Smooth muscle cell of trachea (primary cell): ENCODE data around the gene SPINK2. TPM values are rescaled to one million over a fixed set of nuclear protein-coding genes. Genes with fewer than 3 reads are reported as not detected.

ENCODE experiments used
- total RNA-seq: library from RNA; depleted of rRNA; stranded (reverse); fragments of >200 nt; gene quantifications from 2 replicates; pipeline ENCODE4 v1.2.1, GENCODE V29; 2014

SPINK2 gene, protein sequence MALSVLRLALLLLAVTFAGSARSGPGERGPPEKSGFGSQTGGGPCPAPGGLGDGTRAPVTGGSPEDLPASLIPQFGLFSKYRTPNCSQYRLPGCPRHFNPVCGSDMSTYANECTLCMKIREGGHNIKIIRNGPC
- total RNA-seq = not detected in 2 replicates

DNA sequence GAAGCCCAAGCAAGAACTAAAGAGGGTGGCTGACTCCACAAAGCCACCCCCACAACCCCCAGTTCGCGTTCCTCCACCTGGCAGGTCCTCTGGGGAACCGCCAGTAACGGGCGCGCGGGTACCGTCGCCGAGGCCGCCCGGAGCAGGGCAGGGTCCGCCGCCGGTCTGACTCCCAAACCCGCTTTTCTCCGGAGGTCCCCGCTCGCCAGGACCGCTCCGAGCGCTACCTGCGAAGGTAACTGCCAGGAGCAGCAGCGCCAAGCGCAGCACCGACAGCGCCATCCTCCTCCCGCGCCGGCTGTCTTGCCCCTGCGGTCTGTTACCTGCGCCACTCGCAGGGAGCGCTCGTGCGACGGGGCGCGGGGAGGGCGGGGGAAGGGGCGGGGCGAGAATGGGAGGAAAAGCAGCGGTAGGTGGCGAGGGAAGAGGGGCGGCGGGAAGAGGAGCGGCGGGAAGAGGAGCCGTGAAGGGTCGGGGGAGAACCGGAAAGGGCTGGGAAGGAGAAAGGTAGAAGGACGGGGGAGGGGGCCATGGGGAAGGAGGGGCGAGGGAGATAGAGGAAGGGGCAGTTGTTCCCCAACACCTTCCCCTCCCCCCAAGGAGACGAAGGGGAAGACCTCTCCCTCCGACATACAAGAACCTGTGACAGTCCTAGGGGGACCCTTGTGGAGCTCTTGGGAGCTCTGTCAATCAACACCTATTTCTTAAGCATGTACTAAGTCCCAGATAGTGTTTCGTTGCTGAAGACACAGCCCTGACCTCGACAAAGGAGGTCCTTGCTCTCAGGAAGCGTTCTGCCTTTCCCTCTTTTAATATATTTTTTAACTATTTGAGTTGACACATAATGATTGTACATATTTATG is at the start of gene SPINK2:
SPINK2 (minus strand) TSS at position 321 of the 863 bp plus-strand sequence; CDS start at position 282, 39 bp downstream.

Other genes starting within 250 kb of the SPINK2 start
- 2.8 and 12.9 TPM in 2 replicates for gene HOPX, start 140.4 kb downstream of the SPINK2 start, total RNA-seq
- 26.0 and 34.0 TPM in 2 replicates for gene REST, start 86.2 kb upstream of the SPINK2 start, total RNA-seq
- 22.8 and 29.6 TPM in 2 replicates for gene NOA1, start 155.9 kb upstream of the SPINK2 start, total RNA-seq
- 106 and 134 TPM in 2 replicates for gene POLR2B, start 157.2 kb upstream of the SPINK2 start, total RNA-seq